Measurements from ENCODE around the gene NOTCH1. TPM values are rescaled to one million over a fixed set of nuclear protein-coding genes. Genes with fewer than 3 reads are reported as not detected.

NOTCH1 gene
- total and polyA plus RNA-seq, 2 of the 4 experiments (the other 2 are of a cell fraction) = 1.8 to 6.0 TPM

DNA sequence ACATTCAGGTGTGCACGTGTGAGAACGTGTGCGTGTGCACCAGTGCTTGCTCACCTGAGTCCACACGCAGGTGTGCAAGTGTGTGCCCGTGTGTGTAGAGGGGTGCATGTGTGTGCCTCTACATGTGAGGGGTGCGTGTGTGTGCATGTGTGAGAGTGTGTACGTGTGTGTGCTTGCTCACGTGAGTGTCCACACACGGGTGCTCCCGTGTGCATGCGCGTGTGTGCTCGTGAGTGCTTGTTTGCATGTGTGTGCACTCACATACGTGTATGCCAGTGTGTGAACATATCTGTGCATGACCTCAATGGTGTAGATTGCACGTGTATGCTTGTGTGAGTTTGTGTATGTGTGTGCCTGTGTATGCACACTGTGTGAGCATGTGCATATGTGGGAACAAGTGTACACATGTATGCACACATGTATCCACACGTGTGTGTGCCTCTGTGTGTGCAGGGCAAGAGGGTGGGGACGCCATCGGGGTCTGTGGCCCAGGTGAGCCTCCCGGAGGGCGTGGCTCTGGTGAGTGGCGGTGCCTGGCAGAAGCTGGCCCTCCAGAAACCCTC, 40.6 kb upstream of the NOTCH1 start:
- no peak overlapping the region for H3K27ac ChIP-seq (ENCODE audit: insufficient read depth, low read length)
- peak overlapping the region; percentile 78 for H2AFZ ChIP-seq (replicated peaks; ENCODE audit: low read length, poor library complexity)
- no peak overlapping the region; the same call in 1 of the 2 replicates for H2BK120ac ChIP-seq (ENCODE audit: low read depth, low read length)
- no peaks in the 10 kb centered on the region for H3K36me3 ChIP-seq (ENCODE audit: control insufficient read depth, insufficient read depth, low read length)
- H4K20me1 ChIP-seq (ENCODE audit: insufficient read depth, low read length) = no peaks in the 10 kb centered on the region; the same call in none of the 2 replicates
- H3K4ac ChIP-seq (ENCODE audit: low read depth, low read length) = no peak overlapping the region; the same call in 1 of the 2 replicates
- peaks cover 6% of the 10 kb centered on the region; the same call in 1 of the 2 replicates for H3K4me1 ChIP-seq (ENCODE audit: control insufficient read depth, insufficient read depth, low read length)
- ChIA-PET CTCF (no interaction called here), POLR2A (ENCODE audit: unreplicated experiment) (no interaction called here)
- no TSS peak for BruUV-seq (replicated peaks)
- WGBS, 2 experiments (ENCODE audit: extremely low coverage in 2 of 2, insufficient read length in 1 of 2) = 85% methylated on average over 13 of the region's 21 CpGs; no CpG with 5 or more reads in 1 of the 2 experiments
- H2BK5ac ChIP-seq (ENCODE audit: low read depth, low read length, poor library complexity, severe bottlenecking) = no peak overlapping the region
- no peak overlapping the region for H3K23ac ChIP-seq (ENCODE audit: low read depth, low read length)
- in situ Hi-C loops (cut with MboI; ENCODE audit: low sequenced_read_pairs) (no loop called here), intact Hi-C loops (cut with micrococcal nuclease) (no loop called here), dilution Hi-C loops (cut with HindIII; ENCODE audit: low sequenced_read_pairs, unreplicated experiment) (no loop called here)
- H4K8ac ChIP-seq (ENCODE audit: low read depth in 2 of 2, low read length in 2 of 2) = no peak overlapping the region
- H3K9ac ChIP-seq (ENCODE audit: low read depth, low read length) = no peak overlapping the region
- no peak overlapping the region for H4K91ac ChIP-seq (ENCODE audit: insufficient read depth, low read depth, low read length)
- TF ChIP-seq NFE2L2 (IDR thresholded peaks at IDR 0.05; ENCODE audit: low read depth, low read length) = no peak
- TF ChIP-seq, protein P1, sequence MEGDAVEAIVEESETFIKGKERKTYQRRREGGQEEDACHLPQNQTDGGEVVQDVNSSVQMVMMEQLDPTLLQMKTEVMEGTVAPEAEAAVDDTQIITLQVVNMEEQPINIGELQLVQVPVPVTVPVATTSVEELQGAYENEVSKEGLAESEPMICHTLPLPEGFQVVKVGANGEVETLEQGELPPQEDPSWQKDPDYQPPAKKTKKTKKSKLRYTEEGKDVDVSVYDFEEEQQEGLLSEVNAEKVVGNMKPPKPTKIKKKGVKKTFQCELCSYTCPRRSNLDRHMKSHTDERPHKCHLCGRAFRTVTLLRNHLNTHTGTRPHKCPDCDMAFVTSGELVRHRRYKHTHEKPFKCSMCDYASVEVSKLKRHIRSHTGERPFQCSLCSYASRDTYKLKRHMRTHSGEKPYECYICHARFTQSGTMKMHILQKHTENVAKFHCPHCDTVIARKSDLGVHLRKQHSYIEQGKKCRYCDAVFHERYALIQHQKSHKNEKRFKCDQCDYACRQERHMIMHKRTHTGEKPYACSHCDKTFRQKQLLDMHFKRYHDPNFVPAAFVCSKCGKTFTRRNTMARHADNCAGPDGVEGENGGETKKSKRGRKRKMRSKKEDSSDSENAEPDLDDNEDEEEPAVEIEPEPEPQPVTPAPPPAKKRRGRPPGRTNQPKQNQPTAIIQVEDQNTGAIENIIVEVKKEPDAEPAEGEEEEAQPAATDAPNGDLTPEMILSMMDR (conservative IDR thresholded peaks at IDR 0.05; ENCODE audit: low read depth, low read length) = no peak
- no peak for TF ChIP-seq RAD21 (IDR thresholded peaks at IDR 0.05; ENCODE audit: low read length)
- no peak for TF ChIP-seq RCOR1 (IDR thresholded peaks at IDR 0.05; ENCODE audit: insufficient replicate concordance, low read length)
- TF ChIP-seq SMC3 (IDR thresholded peaks at IDR 0.05; ENCODE audit: low read depth, low read length) = no peak
- no peaks in the 10 kb centered on the region for H3K9me3 ChIP-seq (ENCODE audit: control insufficient read depth, insufficient read depth, low read length)
- no peak overlapping the region for H2AK5ac ChIP-seq (ENCODE audit: low read depth, low read length)
- H3K18ac ChIP-seq (ENCODE audit: low read depth, low read length) = no peak overlapping the region
- peaks cover 6% of the 10 kb centered on the region for H3K9me1 ChIP-seq (ENCODE audit: insufficient read depth, low read length)
- H2BK15ac ChIP-seq (ENCODE audit: low read depth, low read length) = no peak overlapping the region
- no peak for DNase-seq
- H3K79me1 ChIP-seq (ENCODE audit: low read depth in 1 of 2, low read length in 2 of 2) = no peaks in the 10 kb centered on the region
- no peak overlapping the region for H4K5ac ChIP-seq (ENCODE audit: low read depth, low read length)
- no peak for ATAC-seq (ENCODE audit: low read depth)
- H3K4me3 ChIP-seq (ENCODE audit: insufficient read depth, low read depth, low read length) = no peak overlapping the region
- H3K14ac ChIP-seq (replicated peaks; ENCODE audit: low read depth, low read length) = no peak overlapping the region
- no peak overlapping the region for H2BK20ac ChIP-seq (ENCODE audit: low read depth, low read length)
- H2AK9ac ChIP-seq (replicated peaks; ENCODE audit: low read depth, low read length, poor library complexity) = peak overlapping the region; percentile 70
- no peak overlapping the region for H3K56ac ChIP-seq (ENCODE audit: extremely low read depth, insufficient read depth, low read length)
- peaks cover 3% of the 10 kb centered on the region; the same call in 1 of the 2 replicates for H3K27me3 ChIP-seq (ENCODE audit: control insufficient read depth, insufficient read depth, low read length)
- no peak overlapping the region for H3K4me2 ChIP-seq (ENCODE audit: low read depth, low read length)

Measured in IMR-90 (cell line).